HL-60/S4 treated with phorbol 12-myristate 13-acetate at 8.2 ng/mL for 4 days and 3 days (cell line): ENCODE measurements around the gene NMNAT3.

Experiments
- in situ Hi-C: fragments of 300-500 bp; cut with MboI; formaldehyde crosslinking; loops from 2 replicates; pipeline ENCODE4 v1.15.0; 2022; ENCODE audit warnings: low sequenced_read_pairs

Gene NMNAT3

GRCh38 chr3:139523718-139524117 is 154.1 kb downstream of the NMNAT3 start:
- in situ Hi-C loops: no loop called here

GRCh38 chr3:139523166-139523565 is 154.6 kb downstream of the NMNAT3 start:
- in situ Hi-C loops: no loop called here

- in situ Hi-C loops: no loop called here
These were observed 155.4 kb downstream of the NMNAT3 start for GRCh38 chr3:139522421-139522820.

- in situ Hi-C loops: no loop called here
These were observed 156.0 kb downstream of the NMNAT3 start for GRCh38 chr3:139521816-139522215.

- in situ Hi-C loops: no loop called here
These were observed 156.6 kb downstream of the NMNAT3 start for GRCh38 chr3:139521144-139521543.

GRCh38 chr3:139519998-139520737 is 157.6 kb downstream of the NMNAT3 start:
- in situ Hi-C loops: no loop called here

GRCh38 chr3:139518926-139519842 is 158.6 kb downstream of the NMNAT3 start:
- in situ Hi-C loops: no loop called here

GRCh38 chr3:139518306-139518705 is 159.5 kb downstream of the NMNAT3 start:
- in situ Hi-C loops: no loop called here

GRCh38 chr3:139517321-139518065 is 160.3 kb downstream of the NMNAT3 start:
- in situ Hi-C loops: no loop called here

- in situ Hi-C loops: no loop called here
These were observed 163.0 kb downstream of the NMNAT3 start for GRCh38 chr3:139514741-139515140.
